Measurements from ENCODE around the gene CPNE4. TPM values are rescaled to one million over a fixed set of nuclear protein-coding genes. Genes with fewer than 3 reads are reported as not detected.

Gene CPNE4
- total and polyA plus RNA-seq, 9 of the 15 experiments (the other 6 are each of a cell fraction or from before 2014, with no cell fraction given): not detected

DNA sequence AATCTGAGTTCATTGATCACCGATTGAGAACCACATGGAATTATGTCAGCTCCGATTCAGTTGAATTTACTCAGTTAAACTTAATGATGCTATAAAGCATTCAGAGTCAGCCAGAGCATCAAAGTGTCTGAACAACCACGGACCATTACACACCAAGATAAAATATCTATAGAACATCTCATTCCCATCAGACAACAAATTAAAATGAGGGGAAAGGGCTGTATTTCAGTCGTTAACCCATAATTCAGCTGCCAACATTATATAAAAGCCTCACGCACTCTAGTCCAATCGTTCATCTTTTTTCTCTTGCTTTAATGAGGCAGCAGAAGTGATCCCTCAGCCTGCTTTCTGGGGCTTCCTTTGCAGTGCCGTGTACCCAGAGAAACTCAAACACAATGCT lies 11.9 kb downstream of the CPNE4 start:
- Histone ChIP-seq H3K4me3 (no peak overlapping the region), H2AFZ (ENCODE audit: low read depth, low read length) (no peak overlapping the region), H3K9me3 (replicated peaks; ENCODE audit: control insufficient read depth, insufficient read depth, low read depth, low read length) (no peaks in the 10 kb centered on the region), H4K20me1 (replicated peaks; ENCODE audit: control insufficient read depth, insufficient read depth, low read length) (no peaks in the 10 kb centered on the region), H3K4me1 (replicated peaks in 1 of 2; ENCODE audit: control insufficient read depth in 2 of 2, insufficient read depth in 2 of 2, low read length in 2 of 2) (no peaks in the 10 kb centered on the region), H3K4me2 (ENCODE audit: insufficient read depth, low read length) (no peak overlapping the region), H3K27me3 (ENCODE audit: control insufficient read depth in 2 of 2, insufficient read depth in 2 of 2, low read length in 2 of 2) (no peaks in the 10 kb centered on the region), H3K9ac (ENCODE audit: insufficient read depth in 1 of 2, low read depth in 2 of 2, low read length in 2 of 2) (no peak overlapping the region), H3K9me1 (ENCODE audit: control insufficient read depth, insufficient read depth, low read length) (no peaks in the 10 kb centered on the region), H3K27ac (ENCODE audit: extremely low read depth, low read depth, low read length) (no peak overlapping the region), H3K79me2 (ENCODE audit: control insufficient read depth, insufficient read depth, low read length) (no peaks in the 10 kb centered on the region), H3K36me3 (ENCODE audit: control insufficient read depth, insufficient read depth, low read length) (no peaks in the 10 kb centered on the region)
- no TSS peak for BruUV-seq (replicated peaks)
- intact Hi-C loops (cut with micrococcal nuclease) (no loop called here), in situ Hi-C loops (cut with MboI) (loop anchor here (10.0 to 25.0 kb wide), 2 partner anchors 228 to 986 kb away; partner anchors contain the start of genes ASTE1 and NEK11)
- POLR2A ChIA-PET: no interaction called here
- CTCF ChIA-PET (ENCODE audit: low intra/inter-chr PET ratio): no interaction called here
- WGBS (ENCODE audit: insufficient coverage, low coverage, missing lambda C conversion rate): 3% methylated on average over 7 of the region's 7 CpGs
- FAIRE-seq (no peak), DNase-seq (ENCODE audit: extremely low read depth in 1 of 4, low spot score in 3 of 4) (no peak), ATAC-seq (no peak)
- TF ChIP-seq, protein P1, sequence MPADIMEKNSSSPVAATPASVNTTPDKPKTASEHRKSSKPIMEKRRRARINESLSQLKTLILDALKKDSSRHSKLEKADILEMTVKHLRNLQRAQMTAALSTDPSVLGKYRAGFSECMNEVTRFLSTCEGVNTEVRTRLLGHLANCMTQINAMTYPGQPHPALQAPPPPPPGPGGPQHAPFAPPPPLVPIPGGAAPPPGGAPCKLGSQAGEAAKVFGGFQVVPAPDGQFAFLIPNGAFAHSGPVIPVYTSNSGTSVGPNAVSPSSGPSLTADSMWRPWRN (IDR thresholded peaks at IDR 0.05; ENCODE audit: low read depth): no peak
- no peak for TF ChIP-seq HDAC1 (IDR thresholded peaks at IDR 0.05)
- no peak for TF ChIP-seq BRF1 (IDR thresholded peaks at IDR 0.05; ENCODE audit: borderline replicate concordance, extremely low read depth, insufficient read length)
- TF ChIP-seq ZC3H11A (IDR thresholded peaks at IDR 0.05; ENCODE audit: low read depth, low read length): no peak
- TF ChIP-seq, protein P2, sequence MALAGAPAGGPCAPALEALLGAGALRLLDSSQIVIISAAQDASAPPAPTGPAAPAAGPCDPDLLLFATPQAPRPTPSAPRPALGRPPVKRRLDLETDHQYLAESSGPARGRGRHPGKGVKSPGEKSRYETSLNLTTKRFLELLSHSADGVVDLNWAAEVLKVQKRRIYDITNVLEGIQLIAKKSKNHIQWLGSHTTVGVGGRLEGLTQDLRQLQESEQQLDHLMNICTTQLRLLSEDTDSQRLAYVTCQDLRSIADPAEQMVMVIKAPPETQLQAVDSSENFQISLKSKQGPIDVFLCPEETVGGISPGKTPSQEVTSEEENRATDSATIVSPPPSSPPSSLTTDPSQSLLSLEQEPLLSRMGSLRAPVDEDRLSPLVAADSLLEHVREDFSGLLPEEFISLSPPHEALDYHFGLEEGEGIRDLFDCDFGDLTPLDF (CRISPR knock-in tag; IDR thresholded peaks at IDR 0.05): no peak
- TF ChIP-seq, protein P3, sequence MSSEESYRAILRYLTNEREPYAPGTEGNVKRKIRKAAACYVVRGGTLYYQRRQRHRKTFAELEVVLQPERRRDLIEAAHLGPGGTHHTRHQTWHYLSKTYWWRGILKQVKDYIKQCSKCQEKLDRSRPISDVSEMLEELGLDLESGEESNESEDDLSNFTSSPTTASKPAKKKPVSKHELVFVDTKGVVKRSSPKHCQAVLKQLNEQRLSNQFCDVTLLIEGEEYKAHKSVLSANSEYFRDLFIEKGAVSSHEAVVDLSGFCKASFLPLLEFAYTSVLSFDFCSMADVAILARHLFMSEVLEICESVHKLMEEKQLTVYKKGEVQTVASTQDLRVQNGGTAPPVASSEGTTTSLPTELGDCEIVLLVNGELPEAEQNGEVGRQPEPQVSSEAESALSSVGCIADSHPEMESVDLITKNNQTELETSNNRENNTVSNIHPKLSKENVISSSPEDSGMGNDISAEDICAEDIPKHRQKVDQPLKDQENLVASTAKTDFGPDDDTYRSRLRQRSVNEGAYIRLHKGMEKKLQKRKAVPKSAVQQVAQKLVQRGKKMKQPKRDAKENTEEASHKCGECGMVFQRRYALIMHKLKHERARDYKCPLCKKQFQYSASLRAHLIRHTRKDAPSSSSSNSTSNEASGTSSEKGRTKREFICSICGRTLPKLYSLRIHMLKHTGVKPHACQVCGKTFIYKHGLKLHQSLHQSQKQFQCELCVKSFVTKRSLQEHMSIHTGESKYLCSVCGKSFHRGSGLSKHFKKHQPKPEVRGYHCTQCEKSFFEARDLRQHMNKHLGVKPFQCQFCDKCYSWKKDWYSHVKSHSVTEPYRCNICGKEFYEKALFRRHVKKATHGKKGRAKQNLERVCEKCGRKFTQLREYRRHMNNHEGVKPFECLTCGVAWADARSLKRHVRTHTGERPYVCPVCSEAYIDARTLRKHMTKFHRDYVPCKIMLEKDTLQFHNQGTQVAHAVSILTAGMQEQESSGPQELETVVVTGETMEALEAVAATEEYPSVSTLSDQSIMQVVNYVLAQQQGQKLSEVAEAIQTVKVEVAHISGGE (CRISPR knock-in tag; IDR thresholded peaks at IDR 0.05): no peak
- no peak for TF ChIP-seq JUNB (CRISPR knock-in tag; conservative IDR thresholded peaks at IDR 0.05)
- TF ChIP-seq TCF7 (IDR thresholded peaks at IDR 0.05; ENCODE audit: borderline replicate concordance): no peak
- TF ChIP-seq FUS (optimal IDR thresholded peaks at IDR 0.05; ENCODE audit: low read depth, low read length): no peak
- TF ChIP-seq, protein P4, sequence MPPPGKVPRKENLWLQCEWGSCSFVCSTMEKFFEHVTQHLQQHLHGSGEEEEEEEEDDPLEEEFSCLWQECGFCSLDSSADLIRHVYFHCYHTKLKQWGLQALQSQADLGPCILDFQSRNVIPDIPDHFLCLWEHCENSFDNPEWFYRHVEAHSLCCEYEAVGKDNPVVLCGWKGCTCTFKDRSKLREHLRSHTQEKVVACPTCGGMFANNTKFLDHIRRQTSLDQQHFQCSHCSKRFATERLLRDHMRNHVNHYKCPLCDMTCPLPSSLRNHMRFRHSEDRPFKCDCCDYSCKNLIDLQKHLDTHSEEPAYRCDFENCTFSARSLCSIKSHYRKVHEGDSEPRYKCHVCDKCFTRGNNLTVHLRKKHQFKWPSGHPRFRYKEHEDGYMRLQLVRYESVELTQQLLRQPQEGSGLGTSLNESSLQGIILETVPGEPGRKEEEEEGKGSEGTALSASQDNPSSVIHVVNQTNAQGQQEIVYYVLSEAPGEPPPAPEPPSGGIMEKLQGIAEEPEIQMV (tag; conservative IDR thresholded peaks at IDR 0.05; ENCODE audit: low read depth): no peak
- TF ChIP-seq, protein P5, sequence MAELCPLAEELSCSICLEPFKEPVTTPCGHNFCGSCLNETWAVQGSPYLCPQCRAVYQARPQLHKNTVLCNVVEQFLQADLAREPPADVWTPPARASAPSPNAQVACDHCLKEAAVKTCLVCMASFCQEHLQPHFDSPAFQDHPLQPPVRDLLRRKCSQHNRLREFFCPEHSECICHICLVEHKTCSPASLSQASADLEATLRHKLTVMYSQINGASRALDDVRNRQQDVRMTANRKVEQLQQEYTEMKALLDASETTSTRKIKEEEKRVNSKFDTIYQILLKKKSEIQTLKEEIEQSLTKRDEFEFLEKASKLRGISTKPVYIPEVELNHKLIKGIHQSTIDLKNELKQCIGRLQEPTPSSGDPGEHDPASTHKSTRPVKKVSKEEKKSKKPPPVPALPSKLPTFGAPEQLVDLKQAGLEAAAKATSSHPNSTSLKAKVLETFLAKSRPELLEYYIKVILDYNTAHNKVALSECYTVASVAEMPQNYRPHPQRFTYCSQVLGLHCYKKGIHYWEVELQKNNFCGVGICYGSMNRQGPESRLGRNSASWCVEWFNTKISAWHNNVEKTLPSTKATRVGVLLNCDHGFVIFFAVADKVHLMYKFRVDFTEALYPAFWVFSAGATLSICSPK (IDR thresholded peaks at IDR 0.05; ENCODE audit: borderline replicate concordance): no peak
- TF ChIP-seq ARID2 (IDR thresholded peaks at IDR 0.05): no peak
- TF ChIP-seq SRF (CRISPR knock-in tag; IDR thresholded peaks at IDR 0.05): no peak

Data from K562 (cell line).